NCI-H1694 (cell line): ENCODE measurements around the gene CLCA1.

Experiments
- DNase-seq: peaks from one replicate; lab custom pipeline; 2025; lab: John Stamatoyannopoulos, UW

The CLCA1 gene

DNA sequence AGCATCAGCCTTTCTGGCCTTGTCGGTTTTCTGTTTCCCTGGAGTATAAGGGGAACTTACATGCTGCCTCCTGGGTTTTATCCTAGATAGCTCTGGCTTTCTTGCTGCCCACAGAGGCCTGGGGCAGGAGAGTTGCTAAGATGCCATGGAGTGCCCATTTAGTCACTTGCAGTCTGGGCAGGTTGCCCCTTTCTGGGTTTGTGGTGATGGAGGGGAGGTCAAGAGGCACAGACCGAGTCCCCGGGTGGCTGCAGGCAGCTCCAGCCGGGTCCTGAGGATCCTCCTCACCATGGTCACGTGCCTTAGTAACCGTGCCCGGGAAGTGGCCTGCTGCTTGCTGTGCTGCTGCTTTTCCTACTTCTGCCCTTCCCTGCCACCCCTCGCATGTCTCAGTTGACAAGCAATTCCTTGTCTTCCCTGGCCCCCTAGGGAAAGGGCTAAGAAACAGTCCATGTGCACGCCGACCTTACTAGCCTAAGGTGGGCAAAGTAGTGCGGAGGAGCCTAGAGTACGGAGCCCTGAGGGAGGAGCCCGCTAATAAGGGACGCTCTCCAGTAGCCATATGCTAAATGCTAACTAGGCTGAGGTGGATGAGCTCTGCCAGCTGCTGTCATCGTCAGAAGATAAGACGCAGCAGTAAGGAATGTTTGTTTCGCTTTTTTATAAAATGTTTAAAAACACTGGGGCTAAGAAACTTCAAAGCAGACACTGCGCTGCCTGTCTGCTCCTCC lies 34.8 kb downstream of the CLCA1 start:
- no peak for DNase-seq

DNA sequence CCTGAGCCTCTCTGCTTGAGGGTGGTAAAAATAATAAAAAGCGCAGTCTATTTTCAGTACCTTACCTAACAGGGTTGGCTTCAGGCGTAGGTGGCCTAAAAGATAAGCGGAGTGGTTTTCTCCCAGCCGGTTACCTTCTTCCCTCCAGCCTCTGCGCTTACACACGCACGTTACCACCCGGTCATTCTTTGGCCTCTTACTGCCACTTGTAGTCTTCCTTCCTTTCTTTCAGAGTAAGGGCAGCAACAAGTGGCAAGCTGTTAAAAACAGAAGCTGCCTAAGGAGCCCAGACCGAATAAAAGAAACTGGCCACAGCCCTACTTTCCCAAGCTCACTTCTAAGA lies 35.4 kb downstream of the CLCA1 start:
- DNase-seq: no peak

DNA sequence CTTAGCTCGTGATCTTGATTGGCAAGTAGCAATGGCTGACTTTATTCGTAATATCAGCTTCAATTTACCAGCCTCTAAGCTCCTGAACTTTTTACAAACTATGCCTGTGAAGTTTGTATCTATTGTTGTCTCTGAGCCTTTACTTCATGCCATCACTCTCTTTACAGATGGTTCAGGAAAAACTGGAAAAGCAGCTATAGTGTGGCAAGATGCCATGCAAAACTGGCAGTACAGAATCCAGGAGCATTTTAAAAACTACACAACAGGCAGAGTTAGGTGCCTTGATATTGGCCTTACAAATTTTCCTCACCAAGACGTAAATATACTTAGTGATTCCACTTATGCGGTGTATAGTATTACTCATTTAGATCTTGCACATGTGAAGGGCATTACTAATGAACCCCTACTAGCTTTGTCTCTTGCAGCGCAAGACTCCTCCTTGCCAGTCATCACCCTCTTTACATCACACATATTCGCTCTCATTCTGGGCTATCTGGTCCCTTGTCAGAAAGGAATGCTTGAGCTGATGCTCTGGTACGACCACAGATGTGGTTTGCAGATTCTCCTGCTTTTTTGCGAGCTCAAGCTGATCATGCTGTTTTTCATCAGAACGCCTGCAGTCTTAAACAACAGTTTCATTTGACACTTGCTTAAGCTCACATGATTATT lies 36.3 kb downstream of the CLCA1 start:
- DNase-seq: no peak

- no peak for DNase-seq
Measured at GRCh38 chr1:86505564-86505902, 36.8 kb downstream of the CLCA1 start.

DNA sequence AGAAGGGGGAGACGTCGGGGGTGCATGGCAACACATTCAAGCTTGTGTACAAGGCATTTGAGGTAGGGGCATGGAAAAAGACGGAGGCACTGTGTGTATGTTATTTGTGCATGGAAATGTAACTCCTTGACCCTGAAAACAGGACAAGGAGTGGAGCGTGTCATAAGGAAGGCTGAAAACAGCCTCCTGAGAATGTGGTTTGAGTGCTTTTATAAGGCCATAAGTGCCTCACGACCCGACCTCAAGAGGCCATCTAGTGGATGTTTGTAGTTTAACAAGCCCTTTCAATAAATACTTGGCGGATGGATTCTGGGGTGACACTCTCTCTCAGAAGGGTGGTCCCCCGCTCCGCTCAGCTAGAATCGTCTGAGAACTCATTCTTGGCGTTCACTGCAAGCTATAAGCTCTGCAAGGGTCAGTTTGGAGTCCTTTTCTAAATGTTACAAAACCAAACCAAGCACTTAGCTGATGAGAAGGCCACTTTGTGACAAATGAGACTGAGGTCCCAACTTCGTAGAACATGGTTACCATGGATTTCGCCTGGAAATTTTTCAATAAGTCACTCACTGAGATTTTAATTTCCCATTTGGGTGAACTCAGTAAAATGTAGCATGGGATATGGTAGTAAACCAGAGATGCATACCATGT lies 39.3 kb downstream of the CLCA1 start:
- no peak for DNase-seq

GRCh38 chr1:86508583-86508969 lies 39.8 kb downstream of the CLCA1 start:
- DNase-seq: no peak

DNA sequence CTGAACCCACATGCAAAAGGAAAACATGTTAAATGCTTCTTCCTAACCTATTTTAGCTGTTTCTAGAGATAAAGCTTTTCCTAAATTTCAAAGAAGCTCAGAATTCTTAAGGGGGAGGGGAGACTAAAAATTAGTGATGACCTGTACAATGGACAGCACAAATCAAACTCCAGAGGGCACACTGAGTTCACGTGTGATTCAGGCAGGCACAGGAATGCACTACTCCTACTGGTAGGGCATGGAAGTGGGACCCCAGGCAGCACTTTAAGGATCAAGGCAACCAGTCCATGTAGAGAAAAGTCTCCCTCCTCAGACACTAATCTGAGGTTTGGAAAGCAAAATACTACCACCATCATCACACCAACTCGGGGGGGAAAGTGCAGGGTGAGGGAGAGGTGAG lies 46.9 kb downstream of the CLCA1 start:
- DNase-seq: no peak

DNA sequence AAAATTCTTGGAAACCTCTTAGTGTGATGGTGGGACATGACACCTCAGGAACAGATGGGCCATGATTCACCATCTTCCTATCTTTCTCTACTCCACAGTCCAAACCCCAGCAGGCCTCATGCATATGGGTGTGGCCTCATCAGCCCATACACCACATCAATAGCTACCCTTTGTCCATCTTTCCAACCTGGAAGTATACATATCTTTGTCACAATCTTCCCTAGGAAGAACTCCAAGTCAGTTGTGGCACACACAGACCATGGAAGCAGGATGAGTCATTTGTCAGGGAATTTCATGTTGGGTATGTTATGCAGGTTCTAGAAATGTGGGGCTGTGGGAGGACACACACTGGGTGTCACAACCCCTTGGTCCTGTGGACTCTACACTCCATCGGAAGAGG lies 47.6 kb downstream of the CLCA1 start:
- DNase-seq: no peak

- DNase-seq: no peak
Measured at GRCh38 chr1:86517336-86517735, 48.6 kb downstream of the CLCA1 start.

DNA sequence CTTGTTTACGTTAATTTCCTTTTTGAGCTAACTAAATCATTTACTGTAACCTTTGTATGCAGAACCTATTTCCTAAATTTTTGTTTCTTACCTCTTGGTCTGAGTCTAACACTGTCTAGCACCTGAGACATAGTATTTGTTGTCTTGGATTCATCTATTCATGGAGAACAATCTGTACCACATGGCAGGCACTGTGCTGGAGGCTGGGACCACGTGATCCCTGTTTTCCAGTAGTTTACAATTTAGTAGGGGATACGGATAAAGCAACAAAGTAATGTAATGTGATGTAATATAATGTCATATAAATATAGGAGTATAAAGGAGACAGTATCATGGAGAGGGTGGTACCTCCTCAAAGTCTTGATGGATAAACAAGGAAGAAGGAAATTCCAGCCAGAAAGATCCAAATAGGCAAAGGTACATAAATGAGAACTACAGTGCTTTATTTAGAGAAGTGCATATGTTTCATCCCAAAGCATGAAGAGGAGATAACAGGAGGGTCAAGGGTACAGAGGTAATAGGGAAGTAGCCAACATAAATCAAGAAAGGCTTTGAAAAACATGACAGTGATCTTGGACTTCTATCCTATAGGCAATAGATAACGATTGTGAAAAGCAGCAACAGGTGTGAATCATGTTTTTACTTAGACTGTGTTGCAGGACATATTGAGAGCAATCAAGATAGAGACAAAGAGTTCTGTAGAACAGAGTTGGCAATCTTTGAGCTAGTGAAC lies 52.2 kb downstream of the CLCA1 start:
- no peak for DNase-seq

GRCh38 chr1:86521522-86521891 lies 52.8 kb downstream of the CLCA1 start:
- DNase-seq: no peak

DNA sequence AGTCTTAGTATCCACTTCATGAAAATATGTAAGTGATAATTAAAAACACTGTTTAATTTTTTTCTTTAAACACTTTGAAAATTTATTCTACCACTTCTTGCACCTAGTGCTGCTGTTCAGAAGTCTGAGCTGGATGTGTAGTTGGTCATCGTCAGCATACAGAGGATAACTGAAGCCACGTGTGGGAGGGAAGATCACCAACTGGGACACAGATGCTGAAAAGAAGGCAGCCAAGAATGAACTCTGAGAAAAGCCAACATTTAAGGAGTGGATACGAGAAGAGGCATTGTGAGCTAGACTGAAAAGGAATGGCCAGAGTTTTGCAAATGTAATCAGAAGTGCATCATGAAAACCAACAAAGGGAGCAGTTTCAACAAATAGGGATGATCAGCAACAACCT lies 53.5 kb downstream of the CLCA1 start:
- no peak for DNase-seq

DNA sequence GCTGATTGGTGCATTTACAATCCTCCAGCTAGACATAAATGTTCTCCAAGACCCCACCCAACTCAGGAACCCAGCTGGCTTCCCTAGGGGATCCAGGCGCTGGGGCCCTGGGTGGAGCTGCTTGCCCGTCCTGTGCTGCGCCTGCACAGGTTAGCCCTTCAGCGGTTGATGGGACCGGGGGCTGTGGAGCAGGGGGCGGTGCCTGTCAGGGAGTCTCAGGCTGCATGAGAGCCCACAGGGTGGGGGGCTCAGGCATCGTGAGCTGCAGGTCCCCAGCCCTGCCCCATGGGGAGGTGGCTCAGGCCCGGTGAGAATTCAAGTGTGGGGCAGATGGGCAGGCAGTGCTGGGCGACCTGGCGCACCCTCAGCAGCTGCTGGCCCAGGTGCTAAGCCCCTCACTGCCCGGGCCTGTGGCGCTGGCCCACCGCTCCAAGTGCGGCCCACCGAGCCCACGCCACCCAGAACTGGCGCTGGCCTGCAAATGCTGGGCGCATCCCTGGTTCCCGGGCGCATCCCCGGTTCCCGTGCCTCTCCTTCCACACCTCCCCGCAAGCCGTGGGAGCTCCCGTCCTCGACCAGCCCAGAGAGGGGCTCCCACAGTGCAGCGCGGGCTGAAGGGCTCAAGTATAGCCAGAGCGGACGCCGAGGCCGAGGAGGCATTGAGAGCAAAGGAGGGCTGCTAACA lies 55.1 kb downstream of the CLCA1 start:
- no peak for DNase-seq

GRCh38 chr1:86527306-86527705 lies 58.6 kb downstream of the CLCA1 start:
- DNase-seq: no peak

- DNase-seq: no peak
Measured at GRCh38 chr1:86530211-86530845, 61.6 kb downstream of the CLCA1 start.

DNA sequence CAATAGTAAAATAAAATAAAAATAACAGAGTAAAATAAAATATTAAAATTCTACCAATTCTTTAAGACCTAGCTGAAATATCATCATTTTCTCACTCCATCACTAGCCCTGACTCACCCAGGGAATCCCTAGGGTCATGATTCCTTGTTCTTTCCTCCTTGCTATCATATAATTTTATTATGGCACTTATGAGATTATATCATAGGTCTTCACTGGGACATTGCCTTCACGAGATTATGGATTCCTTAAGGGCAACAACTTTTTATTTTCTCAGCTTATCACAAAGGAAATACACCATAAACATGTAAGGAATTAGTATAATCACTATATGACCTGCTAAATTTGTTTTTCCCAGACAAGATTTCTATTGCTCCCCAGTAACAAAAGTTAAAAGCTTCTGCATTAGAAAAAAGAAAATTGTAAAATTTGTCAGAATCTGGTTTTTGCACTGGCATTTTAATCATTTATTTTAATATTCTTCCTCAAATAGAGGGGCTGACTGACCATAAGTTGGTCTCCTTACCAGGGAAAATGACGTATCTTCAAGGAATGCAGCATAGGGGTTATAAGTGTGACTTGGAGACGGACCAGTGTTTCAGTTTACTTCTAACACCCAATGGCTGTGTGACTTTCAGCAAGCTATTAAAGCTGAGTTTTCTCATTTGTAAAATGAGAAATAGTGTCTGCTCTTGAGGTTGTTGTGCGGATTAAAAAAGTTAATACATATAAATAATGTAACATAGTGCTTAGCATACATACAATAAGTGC lies 69.4 kb downstream of the CLCA1 start:
- DNase-seq: no peak

DNA sequence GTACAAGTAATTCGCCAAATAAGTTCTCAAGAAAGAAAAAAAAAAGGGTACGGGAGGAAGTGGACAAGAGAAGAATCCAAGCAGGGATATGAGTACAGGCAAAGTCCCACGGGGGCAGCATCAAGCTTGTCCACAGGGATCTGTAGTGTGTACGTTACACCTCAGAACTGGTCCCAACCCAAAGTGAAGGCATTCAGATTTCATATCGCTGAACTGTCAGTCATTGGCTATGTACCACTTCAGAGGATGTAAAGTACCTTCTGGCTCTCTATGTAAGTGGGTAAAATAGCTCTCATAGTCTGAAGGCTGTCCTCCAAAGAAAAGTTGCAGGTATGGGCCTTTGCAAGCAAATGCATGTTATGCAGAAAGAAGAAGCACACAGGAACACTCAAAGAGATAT lies 70.0 kb downstream of the CLCA1 start:
- DNase-seq: no peak

DNA sequence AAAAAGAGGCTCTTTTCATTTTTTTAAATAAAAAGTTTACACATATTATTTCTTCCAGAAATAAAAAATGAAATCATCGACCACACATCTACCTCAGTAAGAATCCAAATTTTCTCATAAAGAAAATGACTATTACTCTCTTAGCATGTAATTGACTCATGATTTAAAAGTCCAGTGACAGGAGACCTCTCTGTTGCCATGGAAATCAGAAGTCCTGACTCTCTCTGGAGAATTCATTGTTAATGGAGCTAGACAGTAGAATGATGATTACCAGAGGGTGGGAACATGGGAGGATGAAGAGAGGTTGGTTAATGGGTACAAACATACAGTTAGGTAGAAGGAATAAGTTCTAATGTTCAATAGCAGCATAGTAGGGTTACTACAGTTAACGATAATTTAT lies 73.1 kb downstream of the CLCA1 start:
- no peak for DNase-seq

DNA sequence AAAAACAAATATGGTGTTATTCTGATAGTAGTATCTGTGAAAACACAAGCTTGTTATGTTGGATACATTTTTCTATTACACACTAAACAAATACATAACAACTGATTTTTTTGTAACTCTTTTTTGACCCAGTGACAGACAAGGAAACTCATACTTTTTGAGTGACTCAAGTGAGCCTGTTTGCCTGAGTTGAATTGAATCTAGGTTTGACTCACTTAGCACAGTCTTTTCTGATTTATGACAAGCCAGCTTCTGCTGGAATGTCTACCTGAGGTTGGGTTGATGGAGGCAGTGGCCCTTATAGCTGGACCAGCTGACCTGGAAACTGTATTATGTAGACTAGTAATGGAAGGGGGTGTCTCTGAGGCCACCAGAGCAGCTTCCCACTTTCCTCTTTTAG lies 73.9 kb downstream of the CLCA1 start:
- DNase-seq: no peak

- DNase-seq: no peak
Measured at GRCh38 chr1:86546787-86547221, 78.1 kb downstream of the CLCA1 start, which contains the start of gene CLCA4. Gene CLCA4 (plus strand): TSS chr1:86547078. CDS start chr1:86547120, 42 bp downstream.

GRCh38 chr1:86548839-86549238 lies 80.1 kb downstream of the CLCA1 start:
- DNase-seq: no peak
